Measurements from ENCODE around the gene LMTK3. TPM values are rescaled to one million over a fixed set of nuclear protein-coding genes. Genes with fewer than 3 reads are reported as not detected.

The LMTK3 gene
- total and polyA plus RNA-seq, 9 of the 15 experiments (the other 6 are each of a cell fraction or from before 2014, with no cell fraction given): 0.35 to 12.3 (median 2.0) TPM; not detected in 2

GRCh38 chr19:48558018-48558684, 46.5 kb upstream of the LMTK3 start (continued):
- no peak for TF ChIP-seq TFE3 (CRISPR knock-in tag; IDR thresholded peaks at IDR 0.05)
- no peak for TF ChIP-seq ZNF766 (CRISPR knock-in tag; conservative IDR thresholded peaks at IDR 0.05)
- TF ChIP-seq SUPT5H (IDR thresholded peaks at IDR 0.05): no peak
- TF ChIP-seq ZBTB17 (CRISPR knock-in tag; IDR thresholded peaks at IDR 0.05): no peak
- TF ChIP-seq ZNF384 (IDR thresholded peaks at IDR 0.05; ENCODE audit: low read depth, low read length): no peak
- TF ChIP-seq ZNF431 (CRISPR knock-in tag; IDR thresholded peaks at IDR 0.05): no peak
- peak; percentile 98 for TF ChIP-seq SMARCA5 (IDR thresholded peaks at IDR 0.05)
- TF ChIP-seq ZNF511 (CRISPR knock-in tag; IDR thresholded peaks at IDR 0.05): no peak
- TF ChIP-seq ZKSCAN1 (IDR thresholded peaks at IDR 0.05; ENCODE audit: low read depth, low read length): no peak
- TF ChIP-seq ZNF764 (CRISPR knock-in tag; IDR thresholded peaks at IDR 0.05; ENCODE audit: low read depth): no peak
- peak; percentile 72; the same call in 1 of the 2 replicates for TF ChIP-seq ZNF263 (CRISPR knock-in tag; IDR thresholded peaks at IDR 0.05; ENCODE audit: borderline replicate concordance)
- no peak for TF ChIP-seq MBD2 (IDR thresholded peaks at IDR 0.05; ENCODE audit: borderline replicate concordance, low read depth)
- TF ChIP-seq CBX2 (IDR thresholded peaks at IDR 0.05; ENCODE audit: insufficient read depth, low read length, poor library complexity, severe bottlenecking): no peak
- no peak for TF ChIP-seq XRCC4 (IDR thresholded peaks at IDR 0.05; ENCODE audit: extremely low read depth, insufficient read depth, insufficient read length)
- no peak for TF ChIP-seq PBX2 (CRISPR knock-in tag; IDR thresholded peaks at IDR 0.05; ENCODE audit: low read depth)
- TF ChIP-seq PBX2 (tag; conservative IDR thresholded peaks at IDR 0.05; ENCODE audit: low read depth): no peak
- TF ChIP-seq ZBTB1 (CRISPR knock-in tag; IDR thresholded peaks at IDR 0.05; ENCODE audit: borderline replicate concordance, low read depth): no peak
- no peak for TF ChIP-seq TAF7 (tag; IDR thresholded peaks at IDR 0.05)
- peak; percentile 42 for TF ChIP-seq L3MBTL2 (IDR thresholded peaks at IDR 0.05)
- no peak for TF ChIP-seq GTF2E2 (tag; IDR thresholded peaks at IDR 0.05)
- no peak for TF ChIP-seq NFRKB (IDR thresholded peaks at IDR 0.05; ENCODE audit: low read depth)
- no peak for TF ChIP-seq THAP12 (CRISPR knock-in tag; IDR thresholded peaks at IDR 0.05)
